HepG2 (cell line): ENCODE results near the gene NELL1. TPM values are rescaled to one million over a fixed set of nuclear protein-coding genes. Genes with fewer than 3 reads are reported as not detected.

Experiments
- ATAC-seq: fragments of 200-7000 bp; cut with Tn5 transposase; 3 replicates; pipeline ENCODE4 v1.9.1; 2020; ENCODE audit warnings: mild to moderate bottlenecking, moderate library complexity
- BruUV-seq: library from RNA; stranded (reverse); fragments of 400-500 nt; replicated peaks from 2 replicates; lab custom pipeline; 2021; lab: Mats Ljungman, UMichigan
- CTCF ChIA-PET: fragments of 300-600 bp; formaldehyde crosslinking; extraction: SDS; loops from one replicate; lab custom pipeline; 2021; ENCODE audit warnings: low total read pairs, inconsistent platforms, low intra/inter-chr PET ratio; lab: Yijun Ruan, JAX
- POLR2A ChIA-PET: fragments of 350-600 bp; sonication (Branson Sonifier 250); formaldehyde crosslinking; loops from one replicate; lab custom pipeline; 2020; ENCODE audit warnings: antibody characterized with exemption, inconsistent platforms; lab: Yijun Ruan, JAX
- DNase-seq: peaks from one replicate; pipeline ENCODE4 v3.0.0-alpha.2; 2015; ENCODE audit warnings: low spot score
- FAIRE-seq: peaks from 3 replicates; lab custom pipeline; 2011; peaks lifted over from hg19 to GRCh38; lab: Jason Lieb, UNC
- H2AFZ ChIP-seq: one replicate; pipeline ENCODE4 v1.6.1; 2011; ENCODE audit warnings: low read length, inconsistent platforms
- H3K27ac ChIP-seq: fragments of 300-600 bp; 3 replicates; pipeline ENCODE4 v1.8.0; 2011; ENCODE audit warnings: mixed run types, mild to moderate bottlenecking, mixed read lengths, low read length, inconsistent platforms; ENCODE audit not compliant: insufficient read depth; ENCODE audit errors: extremely low read length
- H3K27me3 ChIP-seq, 2 experiments: fragments of 200-600 bp in 1 of 2; 2 replicates in 1 of 2; 3 replicates in 1 of 2; pipeline versions ENCODE4 v1.6.0 to v1.8.0; 2011; ENCODE audit warnings: low read length in 2 of 2, mild to moderate bottlenecking in 2 of 2, moderate library complexity in 2 of 2, inconsistent platforms in 1 of 2; ENCODE audit not compliant: insufficient read depth in 2 of 2, control insufficient read depth in 1 of 2
- H3K36me3 ChIP-seq, 2 experiments: fragments of 200-600 bp in 1 of 2; replicated peaks in 1 of 2; 2 replicates in 1 of 2; 3 replicates in 1 of 2; pipeline versions ENCODE4 v1.5.1 to v1.8.0; 2011; ENCODE audit warnings: low read length in 2 of 2, inconsistent platforms in 1 of 2; ENCODE audit not compliant: insufficient read depth in 2 of 2, control insufficient read depth in 1 of 2
- H3K4me1 ChIP-seq: 2 replicates; pipeline ENCODE4 v1.5.1; 2012; ENCODE audit warnings: low read length, inconsistent platforms; ENCODE audit not compliant: insufficient read depth
- H3K4me2 ChIP-seq: 2 replicates; pipeline ENCODE4 v1.6.0; 2011; ENCODE audit warnings: low read depth, low read length, inconsistent platforms
- H3K4me3 ChIP-seq, 3 experiments: fragments of 200-600 bp in 1 of 3; sonication (generic), shearing (Covaris generic) in 1 of 3; replicated peaks in 1 of 3; 2 replicates each; pipeline ENCODE4 v1.5.1; 2011 to 2016; ENCODE audit warnings: low read length in 3 of 3, inconsistent platforms in 2 of 3, low read depth in 2 of 3, mild to moderate bottlenecking in 2 of 3, control low read depth in 1 of 3, mixed read lengths in 1 of 3; ENCODE audit not compliant: insufficient read depth in 1 of 3
- H3K79me2 ChIP-seq: one replicate; pipeline ENCODE4 v1.6.1; 2011; ENCODE audit warnings: low read length, inconsistent platforms; ENCODE audit not compliant: insufficient read depth
- H3K9ac ChIP-seq: 2 replicates; pipeline ENCODE4 v1.6.0; 2011; ENCODE audit warnings: mild to moderate bottlenecking, low read depth, low read length, inconsistent platforms; ENCODE audit not compliant: insufficient read depth
- H3K9me3 ChIP-seq: 2 replicates; pipeline ENCODE4 v1.5.1; 2012; ENCODE audit warnings: mild to moderate bottlenecking, low read length
- H4K20me1 ChIP-seq: 2 replicates; pipeline ENCODE4 v1.6.0; 2011; ENCODE audit warnings: inconsistent platforms, mild to moderate bottlenecking, low read length, moderate library complexity; ENCODE audit not compliant: insufficient read depth
- AGO2 ChIP-seq: fragments of 200-400 bp; formaldehyde crosslinking; optimal IDR thresholded peaks from 2 replicates; pipeline ENCODE3; 2017; ENCODE audit warnings: mild to moderate bottlenecking, low read depth, low read length, moderate library complexity
- EEA1 ChIP-seq: sonication (generic); formaldehyde crosslinking; IDR thresholded peaks from 2 replicates; pipeline ENCODE4 v1.5.1; 2020; ENCODE audit warnings: mild to moderate bottlenecking, missing genetic modification reagents, borderline replicate concordance
- GLI4 ChIP-seq: sonication (generic); formaldehyde crosslinking; IDR thresholded peaks from 2 replicates; pipeline ENCODE4 v1.5.1; 2020; ENCODE audit warnings: missing genetic modification reagents, mild to moderate bottlenecking, moderate library complexity, borderline replicate concordance
- PLRG1 ChIP-seq: fragments of 450-650 bp; conservative IDR thresholded peaks from 2 replicates; pipeline ENCODE4 v1.6.1; 2016
- TAF1 ChIP-seq: sonication (generic); formaldehyde crosslinking; IDR thresholded peaks from 2 replicates; pipeline ENCODE4 v1.4.0; 2020; ENCODE audit warnings: missing genetic modification reagents
- U2AF2 ChIP-seq: fragments of 200-400 bp; formaldehyde crosslinking; IDR thresholded peaks from 2 replicates; pipeline ENCODE4 v1.6.1; 2017; ENCODE audit warnings: low read depth, mild to moderate bottlenecking, low read length
- ZFP62 ChIP-seq: sonication (generic); formaldehyde crosslinking; IDR thresholded peaks from 2 replicates; pipeline ENCODE4 v1.4.0; 2020; ENCODE audit warnings: missing genetic modification reagents
- ZNF572 ChIP-seq: sonication (generic); formaldehyde crosslinking; IDR thresholded peaks from 2 replicates; pipeline ENCODE4 v1.5.1; 2020; ENCODE audit warnings: mild to moderate bottlenecking, missing genetic modification reagents
- WGBS: methylation state at CpG from one replicate; pipeline ENCODE4 v1.1.6; 2017; ENCODE audit warnings: low lambda C conversion rate; 5-methylcytosine and 5-hydroxymethylcytosine counted together
- in situ Hi-C: cut with HindIII; loops from 2 replicates; pipeline ENCODE4 v1.10.0; 2017; ENCODE audit warnings: low pct_unique_long_range_greater_than_20kb; ENCODE audit not compliant: extremely low pct_ligation_motif_present
- intact Hi-C: fragments of 100-400 bp; cut with micrococcal nuclease; formaldehyde crosslinking; loops from one replicate; pipeline ENCODE4 v1.10.0; 2022; ENCODE audit not compliant: unreplicated experiment
- polyA plus RNA-seq, 8 experiments: library from polyadenylated mRNA; depleted of rRNA in 3 of 8; stranded (reverse) in 7 of 8; unstranded in 1 of 8; fragments of >200 nt; fragmentation: Illumina TruSeq in 4 of 8; extraction: Trizol in 4 of 8; gene quantifications; 2 replicates each; pipeline versions ENCODE4 v1.2.1 to v1.2.3, GENCODE V29; 2011 to 2016; ENCODE audit warnings: low read depth in 4 of 8, missing spikeins in 1 of 8, mixed read lengths in 1 of 8; ENCODE audit not compliant: insufficient read depth in 1 of 8
- total RNA-seq, 5 experiments: library from RNA; depleted of rRNA; stranded (reverse); fragments of >200 nt; fragmentation: Illumina TruSeq; extraction: Trizol; gene quantifications; 2 replicates each; pipeline ENCODE4 v1.2.3, GENCODE V29; 2016; ENCODE audit warnings: low read depth in 1 of 5
- TF ChIP-seq, protein P1 (sequence below), 2 experiments: IDR thresholded peaks; 2 replicates each; pipeline ENCODE4 v1.6.1; 2011 to 2012; ENCODE audit warnings: low read length in 2 of 2, borderline replicate concordance in 1 of 2, low read depth in 1 of 2, mild to moderate bottlenecking in 1 of 2, moderate library complexity in 1 of 2
- TF ChIP-seq, protein P2 (sequence below): sonication (generic); formaldehyde crosslinking; IDR thresholded peaks from 2 replicates; pipeline ENCODE4 v1.4.0; 2020; ENCODE audit warnings: mild to moderate bottlenecking, missing genetic modification reagents, borderline replicate concordance

The NELL1 gene
- total and polyA plus RNA-seq, 2 of the 13 experiments (the other 11 are each of a cell fraction or from before 2014, with no cell fraction given): not detected

DNA sequence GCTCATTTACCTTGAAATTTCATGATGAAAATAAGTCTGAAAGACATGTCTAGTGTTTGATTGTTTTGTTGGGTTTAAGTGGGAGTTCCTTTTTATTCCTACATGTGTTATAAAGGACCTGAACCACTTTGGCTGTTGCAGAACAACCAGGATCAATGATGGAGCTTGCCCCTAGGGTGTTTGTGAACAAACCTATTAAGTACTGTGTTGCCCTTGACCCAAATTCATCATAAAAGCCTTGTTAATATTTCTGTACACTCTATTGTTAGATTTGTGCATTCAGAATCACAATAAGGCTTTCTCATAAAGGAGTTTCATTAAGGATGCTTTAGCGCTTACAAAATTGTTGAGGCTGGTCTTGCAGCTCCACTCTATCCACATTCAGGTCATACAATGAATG, 452.6 kb downstream of the NELL1 start:
- Histone ChIP-seq H3K9me3 (no peaks in the 10 kb centered on the region), H3K27me3 (no peaks in the 10 kb centered on the region), H3K79me2 (no peaks in the 10 kb centered on the region), H3K4me1 (no peaks in the 10 kb centered on the region), H3K4me3 (no peak overlapping the region), H3K27ac (no peak overlapping the region), H3K9ac (no peak overlapping the region), H3K36me3 (no peaks in the 10 kb centered on the region), H2AFZ (no peak overlapping the region), H3K4me2 (no peak overlapping the region), H4K20me1 (no peaks in the 10 kb centered on the region)
- ChIA-PET POLR2A (no interaction called here), CTCF (no interaction called here)
- FAIRE-seq (no peak), ATAC-seq (no peak), DNase-seq (no peak)
- no TSS peak for BruUV-seq
- TF ChIP-seq TAF1 (CRISPR knock-in tag): no peak
- no peak for TF ChIP-seq ZFP62
- TF ChIP-seq ZNF572: no peak
- TF ChIP-seq GLI4 (CRISPR knock-in tag): no peak
- TF ChIP-seq U2AF2: no peak
- TF ChIP-seq EEA1: no peak
- TF ChIP-seq PLRG1: no peak
- no peak for TF ChIP-seq AGO2
- in situ Hi-C loops: no loop called here
- intact Hi-C loops: no loop called here
- WGBS: 83% methylated on average over 1 of the region's 1 CpG

DNA sequence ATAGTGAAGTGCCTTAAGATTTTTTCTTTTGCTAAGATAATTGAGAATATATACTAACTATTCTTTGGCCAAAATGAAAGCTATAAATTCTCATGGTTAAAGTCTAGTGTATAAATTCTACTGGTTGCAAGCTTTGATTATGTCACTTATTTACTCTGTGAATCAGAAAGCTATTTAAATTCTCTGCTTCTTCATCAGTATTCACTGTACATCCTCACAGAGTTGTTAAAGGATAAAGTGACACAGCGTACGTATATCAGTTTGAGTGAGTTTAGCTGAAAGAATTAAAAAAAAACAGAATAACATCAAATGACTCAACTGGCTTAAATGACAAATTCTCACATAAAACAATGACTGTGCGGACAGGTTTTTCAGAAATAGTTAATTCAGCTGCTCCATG, 453.1 kb downstream of the NELL1 start:
- intact Hi-C loops: no loop called here
- TF ChIP-seq, protein P1, sequence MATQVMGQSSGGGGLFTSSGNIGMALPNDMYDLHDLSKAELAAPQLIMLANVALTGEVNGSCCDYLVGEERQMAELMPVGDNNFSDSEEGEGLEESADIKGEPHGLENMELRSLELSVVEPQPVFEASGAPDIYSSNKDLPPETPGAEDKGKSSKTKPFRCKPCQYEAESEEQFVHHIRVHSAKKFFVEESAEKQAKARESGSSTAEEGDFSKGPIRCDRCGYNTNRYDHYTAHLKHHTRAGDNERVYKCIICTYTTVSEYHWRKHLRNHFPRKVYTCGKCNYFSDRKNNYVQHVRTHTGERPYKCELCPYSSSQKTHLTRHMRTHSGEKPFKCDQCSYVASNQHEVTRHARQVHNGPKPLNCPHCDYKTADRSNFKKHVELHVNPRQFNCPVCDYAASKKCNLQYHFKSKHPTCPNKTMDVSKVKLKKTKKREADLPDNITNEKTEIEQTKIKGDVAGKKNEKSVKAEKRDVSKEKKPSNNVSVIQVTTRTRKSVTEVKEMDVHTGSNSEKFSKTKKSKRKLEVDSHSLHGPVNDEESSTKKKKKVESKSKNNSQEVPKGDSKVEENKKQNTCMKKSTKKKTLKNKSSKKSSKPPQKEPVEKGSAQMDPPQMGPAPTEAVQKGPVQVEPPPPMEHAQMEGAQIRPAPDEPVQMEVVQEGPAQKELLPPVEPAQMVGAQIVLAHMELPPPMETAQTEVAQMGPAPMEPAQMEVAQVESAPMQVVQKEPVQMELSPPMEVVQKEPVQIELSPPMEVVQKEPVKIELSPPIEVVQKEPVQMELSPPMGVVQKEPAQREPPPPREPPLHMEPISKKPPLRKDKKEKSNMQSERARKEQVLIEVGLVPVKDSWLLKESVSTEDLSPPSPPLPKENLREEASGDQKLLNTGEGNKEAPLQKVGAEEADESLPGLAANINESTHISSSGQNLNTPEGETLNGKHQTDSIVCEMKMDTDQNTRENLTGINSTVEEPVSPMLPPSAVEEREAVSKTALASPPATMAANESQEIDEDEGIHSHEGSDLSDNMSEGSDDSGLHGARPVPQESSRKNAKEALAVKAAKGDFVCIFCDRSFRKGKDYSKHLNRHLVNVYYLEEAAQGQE (IDR thresholded peaks at IDR 0.05; ENCODE audit: borderline replicate concordance in 1 of 2, low read depth in 1 of 2, low read length in 2 of 2): no peak
- TF ChIP-seq, protein P2, sequence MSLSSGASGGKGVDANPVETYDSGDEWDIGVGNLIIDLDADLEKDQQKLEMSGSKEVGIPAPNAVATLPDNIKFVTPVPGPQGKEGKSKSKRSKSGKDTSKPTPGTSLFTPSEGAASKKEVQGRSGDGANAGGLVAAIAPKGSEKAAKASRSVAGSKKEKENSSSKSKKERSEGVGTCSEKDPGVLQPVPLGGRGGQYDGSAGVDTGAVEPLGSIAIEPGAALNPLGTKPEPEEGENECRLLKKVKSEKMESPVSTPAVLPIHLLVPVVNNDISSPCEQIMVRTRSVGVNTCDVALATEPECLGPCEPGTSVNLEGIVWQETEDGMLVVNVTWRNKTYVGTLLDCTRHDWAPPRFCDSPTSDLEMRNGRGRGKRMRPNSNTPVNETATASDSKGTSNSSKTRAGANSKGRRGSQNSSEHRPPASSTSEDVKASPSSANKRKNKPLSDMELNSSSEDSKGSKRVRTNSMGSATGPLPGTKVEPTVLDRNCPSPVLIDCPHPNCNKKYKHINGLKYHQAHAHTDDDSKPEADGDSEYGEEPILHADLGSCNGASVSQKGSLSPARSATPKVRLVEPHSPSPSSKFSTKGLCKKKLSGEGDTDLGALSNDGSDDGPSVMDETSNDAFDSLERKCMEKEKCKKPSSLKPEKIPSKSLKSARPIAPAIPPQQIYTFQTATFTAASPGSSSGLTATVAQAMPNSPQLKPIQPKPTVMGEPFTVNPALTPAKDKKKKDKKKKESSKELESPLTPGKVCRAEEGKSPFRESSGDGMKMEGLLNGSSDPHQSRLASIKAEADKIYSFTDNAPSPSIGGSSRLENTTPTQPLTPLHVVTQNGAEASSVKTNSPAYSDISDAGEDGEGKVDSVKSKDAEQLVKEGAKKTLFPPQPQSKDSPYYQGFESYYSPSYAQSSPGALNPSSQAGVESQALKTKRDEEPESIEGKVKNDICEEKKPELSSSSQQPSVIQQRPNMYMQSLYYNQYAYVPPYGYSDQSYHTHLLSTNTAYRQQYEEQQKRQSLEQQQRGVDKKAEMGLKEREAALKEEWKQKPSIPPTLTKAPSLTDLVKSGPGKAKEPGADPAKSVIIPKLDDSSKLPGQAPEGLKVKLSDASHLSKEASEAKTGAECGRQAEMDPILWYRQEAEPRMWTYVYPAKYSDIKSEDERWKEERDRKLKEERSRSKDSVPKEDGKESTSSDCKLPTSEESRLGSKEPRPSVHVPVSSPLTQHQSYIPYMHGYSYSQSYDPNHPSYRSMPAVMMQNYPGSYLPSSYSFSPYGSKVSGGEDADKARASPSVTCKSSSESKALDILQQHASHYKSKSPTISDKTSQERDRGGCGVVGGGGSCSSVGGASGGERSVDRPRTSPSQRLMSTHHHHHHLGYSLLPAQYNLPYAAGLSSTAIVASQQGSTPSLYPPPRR (CRISPR knock-in tag): no peak

More for the DNA sequence above, 453.1 kb downstream of the NELL1 start:
- Histone ChIP-seq H4K20me1 (no peaks in the 10 kb centered on the region), H3K27ac (no peak overlapping the region), H3K9me3 (no peaks in the 10 kb centered on the region), H3K36me3 (no peaks in the 10 kb centered on the region), H3K4me1 (no peaks in the 10 kb centered on the region), H3K27me3 (no peaks in the 10 kb centered on the region), H3K4me3 (no peak overlapping the region), H2AFZ (no peak overlapping the region), H3K79me2 (no peaks in the 10 kb centered on the region), H3K9ac (no peak overlapping the region), H3K4me2 (no peak overlapping the region)
- no TSS peak for BruUV-seq
- no peak for FAIRE-seq
- no peak for DNase-seq
- ChIA-PET POLR2A (no interaction called here), CTCF (no interaction called here)
- 57% methylated on average over 3 of the region's 3 CpGs for WGBS
- in situ Hi-C loops: no loop called here
- ATAC-seq: no peak
